C4-2B (cell line): ENCODE results near the gene GTF2A1L.

Source experiments
- H3K27ac ChIP-seq: fragments of 450-650 bp; 2 replicates; pipeline ENCODE4 v1.5.1; 2017
- ZFX ChIP-seq: fragments of 450-650 bp; IDR thresholded peaks from 2 replicates; pipeline ENCODE4 v1.6.1; 2017
- TF ChIP-seq, protein P1 (sequence below): fragments of 450-650 bp; conservative IDR thresholded peaks from 2 replicates; pipeline ENCODE4 v1.5.1; 2017; ENCODE audit warnings: mild to moderate bottlenecking

The GTF2A1L gene

GRCh38 chr2:48725696-48726494, 108.2 kb downstream of the GTF2A1L start:
- TF ChIP-seq ZFX: no peak
- TF ChIP-seq, protein P1, sequence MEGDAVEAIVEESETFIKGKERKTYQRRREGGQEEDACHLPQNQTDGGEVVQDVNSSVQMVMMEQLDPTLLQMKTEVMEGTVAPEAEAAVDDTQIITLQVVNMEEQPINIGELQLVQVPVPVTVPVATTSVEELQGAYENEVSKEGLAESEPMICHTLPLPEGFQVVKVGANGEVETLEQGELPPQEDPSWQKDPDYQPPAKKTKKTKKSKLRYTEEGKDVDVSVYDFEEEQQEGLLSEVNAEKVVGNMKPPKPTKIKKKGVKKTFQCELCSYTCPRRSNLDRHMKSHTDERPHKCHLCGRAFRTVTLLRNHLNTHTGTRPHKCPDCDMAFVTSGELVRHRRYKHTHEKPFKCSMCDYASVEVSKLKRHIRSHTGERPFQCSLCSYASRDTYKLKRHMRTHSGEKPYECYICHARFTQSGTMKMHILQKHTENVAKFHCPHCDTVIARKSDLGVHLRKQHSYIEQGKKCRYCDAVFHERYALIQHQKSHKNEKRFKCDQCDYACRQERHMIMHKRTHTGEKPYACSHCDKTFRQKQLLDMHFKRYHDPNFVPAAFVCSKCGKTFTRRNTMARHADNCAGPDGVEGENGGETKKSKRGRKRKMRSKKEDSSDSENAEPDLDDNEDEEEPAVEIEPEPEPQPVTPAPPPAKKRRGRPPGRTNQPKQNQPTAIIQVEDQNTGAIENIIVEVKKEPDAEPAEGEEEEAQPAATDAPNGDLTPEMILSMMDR: no peak
- no peak overlapping the region for H3K27ac ChIP-seq

DNA sequence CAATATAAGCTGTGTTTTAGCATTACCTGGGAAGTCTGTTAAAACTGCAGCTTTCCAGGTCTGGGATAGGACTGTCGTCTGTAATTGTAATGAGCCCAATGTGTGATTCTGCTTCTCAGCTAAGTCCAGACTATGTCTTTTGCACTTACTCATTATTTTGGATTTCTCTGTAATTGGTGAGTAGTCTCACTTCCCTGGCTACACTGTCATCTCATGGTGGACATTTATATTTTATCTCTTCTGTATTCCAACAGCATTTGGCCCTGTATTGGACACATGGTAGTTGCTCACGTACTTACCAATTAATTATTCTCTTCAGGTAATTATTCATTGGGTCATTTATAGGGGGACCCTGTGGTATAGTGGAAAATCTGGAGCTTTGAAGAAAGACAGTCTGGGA, 109.9 kb downstream of the GTF2A1L start:
- no peak overlapping the region for H3K27ac ChIP-seq
- no peak for TF ChIP-seq ZFX
- TF ChIP-seq, protein P1: peak; percentile 43

- TF ChIP-seq, protein P1: no peak
- no peak for TF ChIP-seq ZFX
- H3K27ac ChIP-seq: no peak overlapping the region
Measured at GRCh38 chr2:48728295-48728694, 110.6 kb downstream of the GTF2A1L start.

DNA sequence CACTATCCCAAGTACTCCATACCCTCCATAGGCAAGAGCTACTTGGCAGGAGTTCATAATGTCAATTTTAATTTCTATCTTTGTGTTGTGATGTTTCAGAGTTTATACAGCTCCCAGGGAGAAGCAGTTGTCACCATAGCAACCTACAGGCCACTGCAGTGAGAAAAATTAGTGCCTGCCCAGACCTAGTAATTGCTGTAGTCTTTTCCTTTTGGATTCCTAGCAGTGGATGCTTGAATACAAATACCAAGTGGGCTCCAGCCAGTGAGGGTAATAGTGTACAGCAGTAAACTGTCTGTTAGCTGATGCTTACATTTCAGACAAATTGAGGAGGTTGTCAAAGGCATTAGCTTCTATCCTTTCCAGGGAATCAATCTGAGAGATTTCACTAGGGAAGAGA, 111.2 kb downstream of the GTF2A1L start:
- TF ChIP-seq ZFX: no peak
- TF ChIP-seq, protein P1: no peak
- H3K27ac ChIP-seq: no peak overlapping the region
